ENCODE results near the gene MPC1.

DNA sequence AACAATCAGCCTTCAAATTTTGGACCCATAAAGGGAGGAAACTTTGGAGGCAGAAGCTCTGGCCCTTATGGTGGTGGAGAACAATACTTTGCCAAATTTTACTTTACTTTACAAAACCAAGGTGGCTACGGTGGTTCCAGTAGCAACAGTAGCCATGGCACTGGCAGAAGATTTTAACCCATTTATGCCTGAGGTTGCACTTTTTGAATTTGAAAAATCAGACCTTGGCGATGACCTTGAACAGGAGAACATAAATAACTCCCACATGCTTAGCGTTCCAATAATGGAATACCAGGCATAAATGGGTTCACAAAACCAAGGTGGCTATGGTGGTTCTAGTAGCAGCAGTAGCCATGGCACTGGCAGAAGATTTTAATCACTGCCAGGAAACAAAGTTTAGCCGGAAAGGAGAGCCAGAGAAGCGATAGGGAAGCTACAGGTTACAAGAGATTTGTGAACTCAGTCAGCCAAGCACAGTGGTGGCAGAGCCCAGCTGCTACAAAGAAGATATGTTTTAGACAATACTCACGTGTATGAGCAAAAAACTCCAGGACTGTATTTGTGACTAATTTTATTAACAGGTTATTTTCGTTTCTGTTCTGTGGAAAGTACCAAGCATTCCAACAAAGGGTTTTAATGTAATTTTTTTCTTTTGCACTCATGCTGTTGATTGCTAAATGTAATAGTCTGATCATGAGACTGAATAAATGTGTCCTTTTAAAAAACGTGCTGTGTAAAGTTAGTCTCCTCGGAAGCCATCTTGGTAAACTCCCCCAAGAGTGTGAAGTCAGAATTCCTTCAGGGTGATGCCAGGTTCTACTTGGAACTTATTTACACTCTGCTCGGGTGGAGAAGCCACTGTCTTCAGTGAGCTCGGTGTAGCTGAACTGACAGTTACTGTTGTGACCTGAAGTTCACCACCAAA lies 47.1 kb downstream of the MPC1 start:
- TF ChIP-seq POLR2AphosphoS5 (IDR thresholded peaks at IDR 0.05; ENCODE audit: insufficient read depth, low read depth, low read length) (no peak), MAX (IDR thresholded peaks at IDR 0.05; ENCODE audit: insufficient read depth, insufficient read length) (no peak), CTCF (IDR thresholded peaks at IDR 0.05; ENCODE audit: extremely low read depth in 1 of 2, insufficient read depth in 1 of 2, low read depth in 1 of 2, low read length in 2 of 2) (no peak)
